ENCODE results near the gene MCF2L2.

Gene MCF2L2

DNA sequence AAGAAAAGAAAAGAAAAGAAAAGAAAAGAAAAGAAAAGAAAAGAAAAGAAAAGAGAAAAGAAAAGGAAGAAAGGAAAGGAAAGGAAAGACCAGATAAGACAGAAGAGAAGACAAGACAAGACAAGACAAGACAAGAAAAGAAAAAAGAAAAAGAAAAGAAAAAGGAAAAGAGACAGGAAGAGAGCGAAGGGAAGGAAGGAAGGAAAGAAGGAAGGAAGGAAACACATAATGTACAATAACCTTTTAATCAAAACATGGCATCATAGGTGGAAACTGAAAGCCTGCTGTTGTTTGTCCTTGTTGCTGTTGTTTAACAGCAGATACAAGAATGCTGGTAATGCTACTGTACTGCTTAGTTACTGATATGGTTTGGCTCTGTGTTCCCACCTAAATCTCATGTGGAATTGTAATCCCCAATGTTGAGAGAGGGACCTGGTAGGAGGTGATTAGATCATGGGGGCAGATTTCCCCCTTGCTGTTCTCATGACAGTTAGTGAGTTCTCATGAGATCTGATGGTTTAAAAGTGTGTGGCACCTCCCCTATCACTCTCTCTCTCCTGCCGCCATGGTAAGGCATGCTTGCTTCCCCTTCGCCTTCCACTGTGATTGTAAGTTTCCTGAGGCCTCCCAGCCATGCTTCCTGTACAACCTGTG lies 67.3 kb downstream of the MCF2L2 start:
- no peak for DNase-seq

DNA sequence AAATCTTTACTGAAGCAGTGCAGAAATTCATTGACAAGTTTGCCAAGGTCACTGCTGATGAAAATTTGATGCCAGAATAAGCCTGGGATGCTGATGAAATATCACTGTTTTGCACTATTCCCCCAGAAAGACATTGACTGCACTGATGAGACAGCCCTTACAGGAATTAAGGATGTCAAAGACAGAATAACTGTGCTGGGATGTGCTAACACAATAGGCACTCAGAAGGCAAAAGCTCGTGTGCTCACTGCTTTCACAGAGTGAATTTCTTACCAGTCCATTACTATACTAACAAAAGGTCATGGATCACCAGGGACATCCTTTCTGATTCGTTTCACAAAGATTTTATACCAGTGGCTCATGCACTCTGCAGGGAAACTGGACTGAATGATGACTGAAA lies 69.4 kb downstream of the MCF2L2 start:
- DNase-seq, result no peak

DNA sequence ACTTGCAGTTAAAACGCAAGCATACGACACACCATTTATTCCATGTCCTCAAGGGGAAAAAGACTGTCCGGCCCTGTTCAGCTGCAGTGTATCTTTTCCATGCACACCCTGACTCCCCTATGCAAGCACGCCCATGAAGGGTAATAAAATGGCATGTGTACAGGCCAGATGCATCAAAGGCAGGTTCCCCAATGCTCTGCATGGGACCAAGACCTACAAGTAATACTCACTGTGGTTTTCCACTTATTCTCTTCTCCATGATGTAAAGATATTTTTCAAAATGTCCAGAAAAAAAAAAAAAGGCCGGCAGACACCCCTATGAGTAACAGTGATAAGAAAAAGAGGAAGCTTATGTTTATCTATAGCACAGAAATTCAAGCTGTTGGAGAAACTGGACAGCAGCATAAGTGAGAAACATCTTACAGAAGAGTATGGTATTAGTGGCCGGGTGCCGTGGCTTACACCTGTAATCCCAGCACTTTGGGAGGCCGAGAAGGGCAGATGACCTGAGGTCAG lies 70.8 kb downstream of the MCF2L2 start:
- no peak for DNase-seq

GRCh38 chr3:183356920-183357319 lies 71.5 kb downstream of the MCF2L2 start:
- no peak for DNase-seq

DNA sequence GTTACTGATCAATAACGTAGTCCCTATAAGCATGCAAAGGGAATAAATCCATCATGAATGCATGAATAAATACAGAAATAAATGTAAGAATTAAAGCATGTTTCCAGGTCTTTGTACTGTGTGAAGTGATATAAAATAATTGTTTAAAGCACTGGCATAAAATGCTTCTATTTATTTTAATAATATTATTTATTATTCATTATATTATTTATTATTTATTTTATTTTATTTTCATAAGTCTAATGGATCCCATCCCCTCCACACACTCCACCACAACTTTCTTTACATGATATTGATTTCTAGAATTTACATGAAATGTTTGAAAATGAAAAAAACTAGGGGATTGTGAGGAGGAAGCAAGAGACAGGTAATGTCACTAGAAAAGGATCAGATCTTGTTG lies 73.5 kb downstream of the MCF2L2 start:
- DNase-seq, result no peak

DNA sequence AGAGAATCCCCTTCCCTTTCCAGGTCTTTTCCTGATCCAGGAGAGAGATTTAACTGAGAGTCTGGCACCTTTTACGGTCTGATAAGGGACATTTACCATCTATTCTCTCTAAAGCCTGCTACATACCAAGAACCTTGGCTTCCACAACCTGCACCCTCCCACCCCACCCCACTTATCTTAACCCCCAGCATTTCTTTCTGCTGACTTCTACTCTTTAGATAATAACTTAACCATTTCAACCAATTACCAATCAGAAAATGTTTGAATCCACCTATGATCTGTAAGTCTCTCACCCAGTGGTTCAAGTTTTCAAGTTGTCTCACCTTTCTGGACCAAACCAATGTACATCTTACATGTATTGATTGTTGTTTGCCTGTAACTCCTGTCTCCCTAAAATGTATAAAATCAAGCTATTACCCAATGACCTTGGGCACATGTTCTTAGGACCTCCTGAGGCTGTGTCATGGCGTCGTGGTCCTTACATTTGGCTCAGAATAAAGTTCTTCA lies 74.0 kb downstream of the MCF2L2 start:
- DNase-seq, result no peak

DNA sequence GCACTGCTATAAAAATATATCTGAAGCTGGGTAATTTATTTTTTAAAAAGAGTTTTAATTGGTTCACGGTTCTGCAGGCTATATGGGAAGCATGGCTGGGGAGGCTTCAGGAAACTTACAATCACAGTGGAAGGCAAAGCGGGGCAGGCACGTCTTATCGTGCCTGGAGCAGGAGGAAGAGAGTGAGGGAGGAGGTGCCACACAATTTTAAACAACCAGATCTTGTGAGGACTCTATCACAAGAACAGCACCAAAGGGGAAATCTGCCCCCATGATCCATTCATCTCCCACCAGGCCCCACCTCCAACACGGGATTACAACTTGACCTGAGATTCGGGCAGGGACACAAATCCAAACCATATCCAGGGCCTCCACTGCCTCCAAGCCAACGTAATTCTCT lies 75.0 kb downstream of the MCF2L2 start:
- DNase-seq, result no peak

DNA sequence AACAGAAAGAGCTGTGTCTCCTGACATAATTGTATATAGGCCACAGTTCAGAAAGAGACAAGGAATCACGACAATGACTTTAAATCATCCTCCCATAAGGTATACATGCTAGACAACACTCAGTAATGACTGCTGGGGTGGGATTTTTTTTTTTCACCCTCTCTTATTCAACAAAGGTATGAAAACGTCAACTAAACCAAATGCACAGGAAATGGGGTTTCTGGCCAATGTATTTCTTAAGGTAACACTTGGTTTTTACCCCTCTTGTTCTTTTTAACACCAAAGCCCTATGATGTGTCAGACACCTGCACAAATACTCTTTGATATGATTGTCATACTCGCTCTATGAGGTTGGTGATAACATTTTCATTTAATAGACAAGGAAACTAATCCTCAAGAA lies 78.3 kb downstream of the MCF2L2 start:
- no peak for DNase-seq

GRCh38 chr3:183349421-183350157 lies 78.8 kb downstream of the MCF2L2 start:
- no peak for DNase-seq

DNA sequence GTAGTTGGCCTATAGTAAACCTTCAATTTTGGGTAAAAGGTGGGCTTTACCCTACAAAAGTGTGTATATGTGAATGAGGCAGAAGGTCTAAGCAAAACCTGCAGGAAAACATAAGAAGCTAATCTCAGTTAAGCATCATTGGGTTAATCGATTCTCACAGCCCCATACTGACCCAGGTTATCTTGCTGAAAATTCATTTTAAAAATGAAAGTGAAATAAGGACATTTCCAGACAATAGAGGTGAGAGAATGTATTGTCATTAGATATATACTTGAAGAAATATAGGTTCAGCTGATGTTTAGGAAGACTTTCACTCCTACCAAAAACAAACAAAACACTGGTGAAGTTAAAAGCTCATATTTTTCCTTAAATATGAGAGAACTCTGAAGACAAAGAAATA lies 85.6 kb downstream of the MCF2L2 start:
- DNase-seq, result no peak

DNA sequence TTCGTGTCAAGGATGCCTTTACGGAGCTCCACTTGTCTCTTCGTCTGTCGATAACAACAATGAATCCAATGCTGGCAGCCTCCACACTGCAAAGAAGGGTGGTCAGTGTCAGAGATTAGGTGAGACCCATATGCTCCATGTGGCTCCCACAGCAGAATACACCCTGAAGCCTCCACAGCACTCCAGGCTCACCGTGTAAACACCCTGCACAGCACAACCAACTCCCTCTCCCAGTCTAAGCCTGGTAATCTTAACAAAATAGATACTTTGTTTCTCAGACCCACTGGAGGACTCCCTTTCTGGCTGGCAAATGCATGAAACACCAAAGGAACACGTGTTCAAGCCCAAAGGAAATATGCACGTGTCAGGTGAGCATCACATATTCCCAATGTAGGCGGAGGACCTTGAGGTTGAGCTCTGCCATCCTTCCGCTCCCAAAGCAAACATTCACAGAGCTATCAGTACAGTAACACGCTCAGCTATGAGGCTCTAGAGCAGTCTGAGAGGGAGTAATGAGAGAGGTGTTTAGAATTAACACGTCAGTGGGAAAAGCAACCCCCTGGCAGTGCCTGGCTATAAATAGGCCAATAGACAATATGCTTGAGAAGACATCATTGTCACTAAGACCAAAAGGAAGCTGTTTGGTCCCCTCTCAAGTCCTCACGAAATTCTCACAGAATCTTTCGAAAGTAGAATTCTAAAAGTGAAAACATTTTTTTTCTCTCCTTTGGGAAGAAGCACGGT lies 86.7 kb downstream of the MCF2L2 start:
- no peak for DNase-seq

- DNase-seq, result no peak
Observed at GRCh38 chr3:183340222-183340621, 88.2 kb downstream of the MCF2L2 start.

GRCh38 chr3:183339461-183340086 lies 88.8 kb downstream of the MCF2L2 start:
- DNase-seq, result no peak

GRCh38 chr3:183338520-183338919 lies 89.9 kb downstream of the MCF2L2 start:
- no peak for DNase-seq

DNA sequence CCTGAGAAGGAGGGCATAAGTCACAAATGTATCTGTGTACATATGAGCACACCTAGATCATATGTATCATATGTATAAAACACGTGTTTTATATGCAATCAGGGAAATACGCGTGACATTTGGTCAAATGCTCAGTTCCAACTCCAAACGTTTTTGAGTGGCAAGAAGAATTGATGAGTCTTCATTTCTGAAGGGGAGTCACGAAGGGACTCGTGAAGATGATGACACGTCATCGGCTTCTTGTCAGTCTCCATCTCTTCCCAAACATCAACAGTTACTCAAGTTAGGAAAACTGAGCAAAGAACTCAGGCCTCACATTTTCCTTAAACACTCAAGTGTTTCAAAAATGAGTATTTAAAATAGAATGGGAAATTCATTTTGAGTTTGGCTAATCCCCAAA lies 95.9 kb downstream of the MCF2L2 start:
- DNase-seq, result no peak

- DNase-seq, result no peak
Observed at GRCh38 chr3:183331498-183331897, 96.9 kb downstream of the MCF2L2 start.

DNA sequence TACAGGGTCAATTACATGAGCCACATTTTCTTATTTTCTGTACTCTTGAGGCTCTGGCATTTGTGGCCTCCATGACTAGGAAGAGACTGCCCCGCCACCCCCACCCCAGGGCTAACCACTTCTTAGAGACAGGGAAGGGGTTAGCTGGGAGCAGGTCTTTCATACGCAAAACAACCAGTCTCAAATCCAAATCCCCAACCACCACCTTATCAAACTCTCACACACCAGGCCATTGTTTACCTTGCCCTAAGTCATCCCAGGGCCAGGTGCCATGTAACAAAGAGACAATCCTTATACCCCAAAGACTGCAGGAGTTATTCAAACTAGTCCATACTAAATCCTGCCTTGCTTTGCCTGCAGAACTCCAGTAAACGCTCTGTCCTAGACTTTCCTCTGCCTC lies 97.5 kb downstream of the MCF2L2 start:
- DNase-seq, result no peak

GRCh38 chr3:183329543-183329942 lies 98.9 kb downstream of the MCF2L2 start:
- no peak for DNase-seq

DNA sequence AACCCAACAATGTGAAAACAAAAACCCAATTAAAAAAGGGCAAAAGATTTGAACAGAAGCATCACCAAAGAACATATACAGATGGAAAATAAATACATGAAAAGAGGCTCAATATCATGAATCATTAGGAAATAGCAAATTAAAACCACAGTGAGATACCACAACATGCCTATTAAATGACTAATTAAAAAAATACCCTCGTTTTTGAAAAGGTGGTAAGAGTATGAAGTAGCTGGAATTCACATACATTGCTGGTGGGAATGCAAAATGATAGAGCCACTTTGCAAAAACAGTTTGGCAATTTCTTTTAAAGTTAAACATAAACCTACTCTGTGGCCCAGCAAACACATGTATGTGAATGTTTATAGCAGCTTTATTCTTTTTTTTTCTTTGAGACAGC lies 99.6 kb downstream of the MCF2L2 start:
- DNase-seq, result no peak

GRCh38 chr3:183328164-183328563 lies 100.3 kb downstream of the MCF2L2 start:
- DNase-seq, result no peak

GRCh38 chr3:183327343-183327742 lies 101.1 kb downstream of the MCF2L2 start:
- DNase-seq, result no peak

DNA sequence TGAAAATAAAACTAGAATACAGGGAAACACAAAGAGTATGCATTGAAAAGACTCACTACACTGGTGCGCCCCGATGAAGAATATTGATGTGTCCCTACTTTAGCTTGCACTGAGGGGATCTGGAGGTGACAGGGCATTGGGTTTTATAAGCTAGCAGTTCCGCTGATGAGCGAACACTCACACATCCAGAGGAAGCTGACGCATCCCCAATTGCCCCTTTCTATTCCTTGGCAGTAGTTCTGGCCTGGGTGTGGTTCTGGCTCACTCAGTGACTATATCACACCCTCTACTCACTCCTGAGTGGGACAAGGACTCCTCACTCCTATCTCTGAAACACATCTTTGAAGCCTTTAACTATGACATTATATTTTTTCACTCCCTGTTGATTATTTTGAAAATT lies 104.3 kb downstream of the MCF2L2 start:
- no peak for DNase-seq

DNA sequence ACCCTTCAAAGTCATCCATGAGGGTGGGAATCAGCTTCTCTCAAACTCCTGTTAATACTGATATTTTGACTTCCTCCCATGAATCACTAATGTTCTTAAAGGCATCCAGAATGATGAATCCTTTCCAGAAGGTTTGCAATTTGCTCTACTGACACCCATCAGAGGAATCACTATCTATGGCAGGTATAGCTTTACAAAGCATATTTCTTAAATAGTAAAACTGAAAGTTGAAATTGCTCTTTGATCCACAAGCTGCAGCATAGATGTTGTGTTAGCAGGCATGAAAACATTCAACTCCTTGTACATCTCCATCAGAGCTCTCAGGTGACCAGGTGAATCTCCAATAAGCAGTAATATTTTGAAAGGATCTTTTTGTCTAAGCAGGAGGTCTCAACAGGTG lies 109.0 kb downstream of the MCF2L2 start:
- DNase-seq, result no peak

Data from CD4-positive, alpha-beta T cell treated with Interleukin-15 for 1 hour (primary cell).